Muscle of arm (tissue), 12 donors: ENCODE data around the gene RERE. TPM values are rescaled to one million over a fixed set of nuclear protein-coding genes. Genes with fewer than 3 reads are reported as not detected.
"Not testable (repeated sequence)": the region's sequence is repeated elsewhere in the genome, so short reads cannot be mapped to it uniquely, and the experiment has no call there.

Experiments
- DNase-seq: peaks from one replicate; pipeline ENCODE4 v3.0.0-alpha.2; 2013
- polyA plus RNA-seq, 12 donors: library from polyadenylated mRNA; unstranded; fragments of 120-200 nt; gene quantifications; one replicate each; pipeline ENCODE4 v1.2.1, GENCODE V29; 2013; ENCODE audit not compliant: insufficient read length in 12 of 12

RERE gene
- polyA plus RNA-seq, 12 donors, result 51.1 to 118 (median 75.5) TPM; not detected in 1

DNA sequence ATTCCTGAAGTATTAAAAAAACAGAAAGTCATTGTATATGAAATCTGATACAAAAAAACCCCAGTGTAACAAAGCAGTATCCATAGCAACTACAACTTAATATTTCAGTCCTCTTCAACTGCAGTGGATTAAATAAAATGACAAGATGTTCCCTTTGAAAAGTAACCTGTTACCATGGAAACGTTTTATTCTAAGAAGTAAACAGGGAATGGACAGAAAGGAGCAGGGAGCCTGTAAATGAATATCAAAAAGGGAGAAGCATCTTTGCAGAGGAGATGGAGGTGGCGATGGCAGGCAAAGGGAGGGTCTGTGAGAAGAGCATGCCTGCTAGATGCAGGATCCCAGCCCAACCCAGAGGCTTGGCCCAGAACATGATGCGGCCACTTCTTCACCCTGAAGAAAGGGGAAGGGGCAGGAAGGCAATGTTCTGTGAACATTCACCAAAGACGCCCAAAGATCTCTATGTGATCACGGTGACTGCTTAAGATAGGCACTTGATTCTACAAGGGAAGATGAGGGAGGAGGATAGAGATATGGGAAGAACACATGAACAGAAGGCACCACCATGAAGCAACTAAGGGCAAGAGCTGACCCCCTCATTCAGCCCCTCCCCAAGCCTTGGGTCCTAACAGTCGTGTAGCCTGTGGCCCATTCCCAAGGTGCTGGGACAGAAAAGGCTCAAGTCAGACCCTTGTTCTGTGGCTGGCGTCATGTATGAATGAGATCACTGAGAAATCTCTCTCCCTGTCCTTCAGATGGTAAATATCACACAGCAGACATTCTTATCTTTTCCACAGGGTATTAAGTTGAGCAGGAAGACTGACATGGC, 299.6 kb downstream of the RERE start:
- DNase-seq, result peak; percentile 41

DNA sequence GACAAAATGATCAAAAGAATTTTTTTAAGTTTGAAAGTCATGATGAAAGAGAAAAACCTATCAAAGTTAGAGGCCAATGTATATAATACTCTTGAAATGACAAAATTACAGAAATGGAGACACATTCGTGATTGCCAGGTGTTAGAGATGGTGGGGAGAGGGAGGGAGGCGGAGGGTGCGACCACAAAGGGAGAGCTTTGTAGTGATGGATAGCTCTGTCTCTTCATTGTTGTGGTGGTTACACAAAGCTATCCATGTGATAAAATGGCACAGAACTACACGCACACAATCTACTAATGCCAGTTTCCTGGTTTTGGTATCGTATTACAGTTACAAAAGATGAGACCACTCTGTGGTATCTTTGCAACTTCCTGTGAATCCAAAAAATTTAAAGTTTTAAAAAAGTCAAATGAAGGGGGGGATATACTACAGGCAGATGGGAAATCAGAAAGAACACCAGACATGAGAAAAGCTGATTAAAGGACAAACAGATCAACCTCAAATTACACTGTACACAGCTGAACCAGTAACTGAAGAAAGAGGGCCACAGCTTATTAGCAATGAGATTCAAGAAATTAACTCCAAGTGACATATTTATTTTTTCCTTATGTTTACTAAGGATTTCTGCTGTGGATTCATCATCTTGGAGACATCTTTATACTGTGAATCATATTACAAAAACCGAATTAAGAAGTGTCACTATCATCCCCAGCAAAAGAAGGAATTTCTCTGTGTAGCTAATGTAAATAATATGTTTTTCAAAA, 300.5 kb downstream of the RERE start:
- no peak for DNase-seq

GRCh38 chr1:8516278-8516777, 301.1 kb downstream of the RERE start:
- no peak for DNase-seq

DNA sequence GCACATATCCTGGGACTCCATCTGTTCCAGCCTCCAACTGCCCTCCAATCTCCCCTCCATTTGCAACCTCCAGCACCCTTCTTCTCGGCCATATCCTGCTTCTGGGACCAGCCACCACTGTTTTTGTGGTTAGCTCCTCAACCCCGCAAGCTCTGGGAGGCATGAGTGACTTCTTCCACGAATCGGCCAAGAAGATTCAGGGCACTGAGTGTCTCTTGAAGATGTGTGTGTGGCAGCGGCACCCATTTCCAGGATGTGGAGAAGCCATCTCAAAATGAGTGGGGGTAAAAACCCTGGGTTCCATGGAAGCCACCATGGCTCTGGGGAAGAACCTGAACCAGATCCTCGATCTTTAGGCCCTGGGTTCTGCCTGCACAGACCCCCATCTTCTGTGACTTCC, 304.9 kb downstream of the RERE start:
- DNase-seq, result no peak

DNA sequence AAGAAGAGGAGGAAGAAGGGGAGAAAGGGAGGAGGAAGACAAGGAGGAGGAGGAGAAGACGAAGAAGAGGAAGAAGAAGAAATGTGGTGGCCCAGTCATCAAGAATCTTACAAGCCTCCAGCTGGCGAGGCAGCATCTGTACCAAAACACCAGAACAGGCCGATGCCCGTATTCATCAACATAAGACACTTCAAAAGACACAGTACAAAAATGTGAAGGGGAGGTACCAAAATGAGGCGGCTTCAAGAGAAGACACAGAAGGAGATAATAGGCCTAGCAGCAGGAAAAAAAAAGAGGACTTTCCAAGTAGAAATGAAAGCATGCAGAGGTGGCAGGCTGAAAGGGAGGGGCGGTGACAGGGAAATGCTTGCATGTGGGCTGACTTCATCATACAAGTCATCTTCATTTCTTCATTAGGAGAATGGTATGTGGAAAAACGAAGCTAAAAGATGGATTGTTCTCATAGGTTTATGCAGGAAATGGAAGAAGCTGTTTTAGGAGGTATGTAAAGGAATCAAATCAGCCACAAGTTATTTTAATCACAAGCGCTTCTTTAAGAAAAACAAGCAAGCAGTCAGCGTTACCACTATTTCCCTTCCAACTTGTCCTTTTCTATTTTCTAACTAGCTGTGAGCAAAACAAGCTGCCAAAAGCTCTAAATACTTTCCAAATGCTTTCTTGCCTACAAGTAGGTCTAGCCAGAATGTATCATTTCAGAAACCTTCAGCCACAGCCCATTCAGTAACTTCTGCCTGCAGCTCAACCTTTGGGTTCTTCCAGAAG, 307.2 kb downstream of the RERE start:
- DNase-seq, result peak; percentile 74

DNA sequence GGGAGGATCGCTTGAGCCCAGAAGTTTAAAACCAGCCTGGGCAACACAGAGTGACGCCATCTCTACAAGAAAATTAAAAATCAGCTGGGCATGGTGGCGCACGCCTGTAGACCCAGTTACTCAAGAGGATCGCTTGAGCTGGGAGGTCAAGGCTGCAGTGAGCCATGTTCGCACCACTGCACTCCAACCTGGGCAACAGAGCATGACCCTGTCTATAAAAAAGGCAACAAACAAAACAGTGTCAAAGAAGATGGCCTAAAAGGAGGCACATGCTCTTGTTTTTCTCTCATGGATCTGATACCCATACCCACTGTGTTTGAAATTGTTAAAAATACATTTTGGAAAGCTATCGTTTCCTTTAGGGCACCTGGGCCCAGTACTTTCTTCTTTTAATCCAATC, 307.9 kb downstream of the RERE start:
- no peak for DNase-seq

DNA sequence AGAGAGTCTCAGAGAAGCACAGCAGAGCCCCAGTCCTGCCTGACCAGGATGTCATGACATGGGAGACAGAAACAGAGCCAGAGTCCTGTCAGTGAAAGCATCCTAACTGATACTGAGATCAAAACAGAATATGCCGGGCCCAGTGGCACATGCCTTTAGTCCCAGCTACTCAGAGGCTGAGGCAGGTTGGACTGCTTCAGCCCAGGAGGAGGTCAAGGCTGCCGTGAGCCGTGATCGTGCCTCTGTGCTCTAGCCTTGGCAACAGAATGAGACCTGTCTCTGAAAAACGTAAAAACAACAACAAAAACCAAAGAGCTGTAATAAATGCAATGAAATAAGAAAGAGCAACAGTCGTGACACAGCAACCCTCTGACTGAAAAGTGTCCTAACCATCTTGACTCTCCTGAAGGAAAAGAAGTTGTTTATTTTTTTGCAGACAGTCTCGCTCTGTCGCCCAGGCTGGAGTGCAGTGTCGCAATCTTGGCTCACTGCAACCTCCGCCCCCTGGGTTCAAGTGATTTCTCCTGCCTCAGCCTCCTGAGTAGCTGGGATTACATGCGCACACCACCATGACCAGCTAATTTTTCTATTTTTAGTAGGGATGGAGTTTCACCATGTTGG, 310.3 kb downstream of the RERE start:
- no peak for DNase-seq

DNA sequence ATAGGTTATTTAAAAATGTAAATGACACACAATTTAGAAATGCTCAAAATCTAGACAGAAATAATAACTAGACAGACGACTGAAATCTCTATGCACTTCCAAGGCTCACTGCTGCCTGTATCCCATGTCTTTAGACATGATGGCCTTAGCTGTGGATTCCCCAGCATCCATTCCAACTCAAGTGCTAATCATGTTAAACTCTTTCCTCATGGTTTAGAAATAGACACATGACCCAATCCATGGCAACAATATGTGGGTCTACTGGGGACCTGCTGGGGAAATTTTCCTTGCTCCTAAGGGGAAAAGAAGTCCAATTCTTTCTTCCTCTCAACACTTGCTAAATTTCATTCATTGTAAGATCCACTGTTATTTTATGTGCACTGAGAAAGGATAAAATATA, 311.0 kb downstream of the RERE start:
- DNase-seq, result no peak

DNA sequence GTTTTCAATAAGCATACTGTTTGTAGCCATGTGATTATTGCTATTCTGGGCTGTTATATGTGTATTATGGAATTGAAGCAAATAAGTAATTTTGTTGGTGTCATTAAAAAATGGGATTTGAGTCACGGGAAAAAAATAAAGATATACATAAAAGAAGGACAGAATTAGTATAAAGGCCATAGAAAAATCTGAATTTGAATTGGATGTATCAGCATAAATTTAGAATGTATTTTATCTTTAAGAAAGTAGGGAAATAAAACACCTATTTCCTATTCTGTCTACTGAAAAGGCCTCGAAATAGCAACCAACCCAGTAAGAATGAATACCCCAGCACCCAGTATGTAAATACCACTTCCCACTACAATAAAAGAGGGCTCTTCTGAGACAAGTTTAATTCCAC, 313.6 kb downstream of the RERE start:
- DNase-seq, result no peak

- not testable (repeated sequence) for DNase-seq
These were observed 314.5 kb downstream of the RERE start for GRCh38 chr1:8502949-8503348.

DNA sequence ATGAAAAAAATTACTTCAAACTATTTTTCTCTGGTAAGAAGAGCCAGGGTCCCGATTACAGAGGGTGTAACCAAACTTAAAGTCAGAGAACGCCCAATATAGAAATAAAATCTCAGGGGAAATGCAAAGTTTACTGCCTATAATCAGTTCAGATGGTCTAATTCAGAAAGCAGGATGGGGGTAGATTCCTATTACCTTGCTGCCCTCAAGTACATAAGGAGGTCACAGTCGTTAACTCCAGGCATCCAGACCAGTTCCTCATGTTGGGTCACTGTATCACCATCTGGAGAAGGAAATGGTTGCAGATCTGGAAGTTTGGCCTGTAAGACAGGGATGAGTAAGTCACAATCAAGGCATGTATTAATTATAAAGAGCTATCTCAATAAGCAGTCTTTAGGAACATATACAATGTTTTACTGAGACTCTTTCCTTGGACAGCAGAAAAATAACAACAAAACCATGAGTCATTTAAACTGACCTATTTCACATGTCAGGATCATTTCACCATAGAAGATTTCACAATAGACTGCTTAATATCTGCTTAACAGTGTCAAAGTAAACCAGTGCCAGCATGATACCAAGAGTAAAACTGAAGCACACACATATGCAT, 320.1 kb downstream of the RERE start:
- DNase-seq, result no peak

- DNase-seq, result no peak
These were observed 321.0 kb downstream of the RERE start for GRCh38 chr1:8496473-8496872.

DNA sequence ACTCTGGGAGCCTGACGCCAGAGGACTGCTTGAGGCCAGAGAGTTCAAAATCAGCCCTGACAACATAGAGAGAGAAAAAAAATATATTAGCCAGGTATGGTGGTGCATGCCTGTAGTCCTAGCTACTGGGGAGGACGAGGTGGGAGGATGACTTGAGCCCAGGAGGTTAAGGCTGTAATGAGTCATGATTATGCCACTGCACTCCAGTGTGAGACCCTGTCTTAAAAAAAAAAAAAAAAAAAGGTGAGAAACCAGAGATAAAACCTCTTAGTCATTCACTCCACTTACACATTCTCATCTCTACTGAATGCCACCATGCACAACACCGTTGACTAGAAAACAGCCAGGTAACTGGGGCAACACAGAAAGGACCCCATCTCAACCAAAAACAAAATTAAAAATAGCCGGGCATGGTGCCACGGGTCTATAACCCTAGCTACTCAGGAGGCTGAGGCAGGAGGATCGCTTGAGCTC, 321.5 kb downstream of the RERE start:
- no peak for DNase-seq

DNA sequence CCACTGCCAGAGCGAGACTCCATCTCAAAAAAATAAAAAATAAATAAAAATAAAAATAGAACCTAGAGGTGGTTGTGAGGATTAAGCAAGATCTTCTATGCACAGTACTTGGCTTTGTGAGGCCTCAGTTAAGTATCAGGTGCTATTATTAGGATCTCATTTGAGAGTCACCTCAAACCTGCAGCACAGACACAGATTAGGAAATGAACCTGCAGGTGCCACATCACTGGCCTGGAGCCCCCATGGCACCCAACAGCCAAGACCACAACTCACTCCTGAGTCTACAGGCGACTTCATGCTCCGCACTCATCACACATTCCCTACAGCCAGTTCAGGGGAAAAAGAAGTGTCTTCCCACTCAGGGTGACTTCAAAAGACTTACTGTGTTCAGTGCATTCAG, 322.8 kb downstream of the RERE start:
- no peak for DNase-seq

GRCh38 chr1:8493916-8494540, 323.4 kb downstream of the RERE start:
- no peak for DNase-seq

- no peak for DNase-seq
These were observed 330.2 kb downstream of the RERE start for GRCh38 chr1:8487249-8487648.

GRCh38 chr1:8486047-8486446, 331.4 kb downstream of the RERE start:
- no peak for DNase-seq

DNA sequence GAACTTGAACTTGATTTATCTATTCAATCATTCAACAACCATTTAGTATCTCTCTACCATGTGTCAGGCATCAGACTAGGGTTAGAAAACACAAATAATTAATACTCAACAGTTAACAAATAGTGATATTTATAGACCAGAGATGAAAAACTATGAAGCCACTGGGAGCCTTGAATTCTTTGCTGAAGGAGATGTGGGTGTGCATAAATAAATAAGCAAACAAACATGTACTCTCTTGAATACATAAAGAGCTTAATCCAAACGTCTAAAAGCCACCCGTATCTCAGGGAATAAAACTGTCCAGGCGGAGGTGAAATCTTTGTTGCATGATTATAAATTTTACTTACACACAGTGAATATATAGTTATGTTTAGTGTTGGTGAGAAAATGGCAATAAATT, 333.9 kb downstream of the RERE start:
- no peak for DNase-seq

GRCh38 chr1:8482979-8483381, 334.5 kb downstream of the RERE start:
- no peak for DNase-seq

DNA sequence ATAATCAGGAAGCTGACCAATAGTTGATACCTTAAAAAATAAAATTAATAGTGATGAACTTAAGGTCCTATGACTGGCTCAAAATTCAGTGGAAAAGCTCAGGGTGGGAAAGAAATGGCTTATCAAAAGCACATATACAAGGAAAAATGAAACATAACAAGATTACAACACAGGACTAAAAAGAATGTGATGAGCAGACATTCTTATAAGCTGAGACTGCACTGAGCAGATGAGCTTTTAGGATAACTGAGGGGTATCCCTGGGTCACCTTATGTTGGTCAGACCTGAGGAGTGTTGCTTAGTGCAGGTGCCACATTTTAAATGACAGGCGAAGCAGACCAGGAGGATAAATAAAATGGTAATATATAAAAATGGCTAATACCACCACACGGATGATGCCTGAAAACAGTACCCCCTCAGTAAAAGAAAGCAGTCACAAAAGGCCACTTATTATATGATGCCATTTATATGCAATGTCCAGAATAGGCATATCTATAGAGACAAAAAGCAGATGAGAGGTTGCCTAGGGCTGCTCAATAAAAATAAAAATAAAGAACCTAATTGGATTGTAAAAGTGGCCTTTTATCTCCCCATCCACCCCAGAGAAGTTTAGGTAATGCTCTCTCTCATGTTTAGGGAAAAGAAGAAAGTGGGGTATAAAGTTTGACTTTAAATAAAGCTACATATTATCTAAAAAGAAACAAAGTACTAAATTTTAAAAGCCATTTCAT, 335.6 kb downstream of the RERE start:
- DNase-seq, result no peak
